ENCODE results near the gene PP2D1. TPM values are rescaled to one million over a fixed set of nuclear protein-coding genes. Genes with fewer than 3 reads are reported as not detected.

PP2D1 gene
- total and polyA plus RNA-seq, 9 of the 15 experiments (the other 6 are each of a cell fraction or from before 2014, with no cell fraction given) = 0.07 to 0.10 TPM; not detected in 7

GRCh38 chr3:19947549-19948225, 64.4 kb downstream of the PP2D1 start (continued):
- peak in 1 of 2 experiments; percentile 39; a peak in 1 of 4 replicates for TF ChIP-seq FOXA3 (CRISPR knock-in tag; conservative IDR thresholded peaks at IDR 0.05 in 1 of 2, IDR thresholded peaks at IDR 0.05 in 1 of 2)
- 0 out of 2 replicates have a peak, but pooled peaks have one; percentile 56 for TF ChIP-seq JUNB (CRISPR knock-in tag; conservative IDR thresholded peaks at IDR 0.05)
- TF ChIP-seq, protein P1, sequence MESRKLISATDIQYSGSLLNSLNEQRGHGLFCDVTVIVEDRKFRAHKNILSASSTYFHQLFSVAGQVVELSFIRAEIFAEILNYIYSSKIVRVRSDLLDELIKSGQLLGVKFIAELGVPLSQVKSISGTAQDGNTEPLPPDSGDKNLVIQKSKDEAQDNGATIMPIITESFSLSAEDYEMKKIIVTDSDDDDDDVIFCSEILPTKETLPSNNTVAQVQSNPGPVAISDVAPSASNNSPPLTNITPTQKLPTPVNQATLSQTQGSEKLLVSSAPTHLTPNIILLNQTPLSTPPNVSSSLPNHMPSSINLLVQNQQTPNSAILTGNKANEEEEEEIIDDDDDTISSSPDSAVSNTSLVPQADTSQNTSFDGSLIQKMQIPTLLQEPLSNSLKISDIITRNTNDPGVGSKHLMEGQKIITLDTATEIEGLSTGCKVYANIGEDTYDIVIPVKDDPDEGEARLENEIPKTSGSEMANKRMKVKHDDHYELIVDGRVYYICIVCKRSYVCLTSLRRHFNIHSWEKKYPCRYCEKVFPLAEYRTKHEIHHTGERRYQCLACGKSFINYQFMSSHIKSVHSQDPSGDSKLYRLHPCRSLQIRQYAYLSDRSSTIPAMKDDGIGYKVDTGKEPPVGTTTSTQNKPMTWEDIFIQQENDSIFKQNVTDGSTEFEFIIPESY (CRISPR knock-in tag; IDR thresholded peaks at IDR 0.05) = peak; percentile 80
- TF ChIP-seq ZEB2 (IDR thresholded peaks at IDR 0.05) = peak; percentile 67
- 0 out of 2 replicates have a peak, but pooled peaks have one; percentile 41 for TF ChIP-seq SIN3B (IDR thresholded peaks at IDR 0.05; ENCODE audit: low read depth)
- TF ChIP-seq FOXP1 (CRISPR knock-in tag; IDR thresholded peaks at IDR 0.05) = 0 out of 2 replicates have a peak, but pooled peaks have one; percentile 43
- no peak for TF ChIP-seq PPARD (CRISPR knock-in tag; IDR thresholded peaks at IDR 0.05)
- peak in 1 of 2 experiments; percentile 10; a peak in 2 of 4 replicates for TF ChIP-seq RAD21 (CRISPR knock-in tag; conservative IDR thresholded peaks at IDR 0.05 in 1 of 2, IDR thresholded peaks at IDR 0.05 in 1 of 2)
- no peak for TF ChIP-seq SPI1 (IDR thresholded peaks at IDR 0.05; ENCODE audit: borderline replicate concordance, low read depth, low read length)
- TF ChIP-seq ZFX (CRISPR knock-in tag; IDR thresholded peaks at IDR 0.05) = peak; percentile 95
- no peak for TF ChIP-seq ZNF77 (CRISPR knock-in tag; IDR thresholded peaks at IDR 0.05)
- TF ChIP-seq ZBTB17 (CRISPR knock-in tag; IDR thresholded peaks at IDR 0.05) = peak; percentile 70; the same call in 1 of the 2 replicates
- TF ChIP-seq MED1 (CRISPR knock-in tag; IDR thresholded peaks at IDR 0.05; ENCODE audit: borderline replicate concordance) = no peak
- no peak for TF ChIP-seq NR2C1 (IDR thresholded peaks at IDR 0.05)
- peak; percentile 25; the same call in 1 of the 2 replicates for TF ChIP-seq NR2C1 (tag; IDR thresholded peaks at IDR 0.05)
- TF ChIP-seq E2F4 (CRISPR knock-in tag; IDR thresholded peaks at IDR 0.05; ENCODE audit: low read depth) = no peak
- peak; percentile 23; the same call in 1 of the 2 replicates for TF ChIP-seq TCF3 (CRISPR knock-in tag; IDR thresholded peaks at IDR 0.05)
- no peak for TF ChIP-seq ETV5 (CRISPR knock-in tag; IDR thresholded peaks at IDR 0.05; ENCODE audit: low read depth)
- peak; percentile 60; the same call in 1 of the 2 replicates for TF ChIP-seq PHF8 (IDR thresholded peaks at IDR 0.05; ENCODE audit: borderline replicate concordance, low read length)
- TF ChIP-seq, protein P2, sequence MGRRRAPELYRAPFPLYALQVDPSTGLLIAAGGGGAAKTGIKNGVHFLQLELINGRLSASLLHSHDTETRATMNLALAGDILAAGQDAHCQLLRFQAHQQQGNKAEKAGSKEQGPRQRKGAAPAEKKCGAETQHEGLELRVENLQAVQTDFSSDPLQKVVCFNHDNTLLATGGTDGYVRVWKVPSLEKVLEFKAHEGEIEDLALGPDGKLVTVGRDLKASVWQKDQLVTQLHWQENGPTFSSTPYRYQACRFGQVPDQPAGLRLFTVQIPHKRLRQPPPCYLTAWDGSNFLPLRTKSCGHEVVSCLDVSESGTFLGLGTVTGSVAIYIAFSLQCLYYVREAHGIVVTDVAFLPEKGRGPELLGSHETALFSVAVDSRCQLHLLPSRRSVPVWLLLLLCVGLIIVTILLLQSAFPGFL (CRISPR knock-in tag; IDR thresholded peaks at IDR 0.05) = peak; percentile 15; the same call in 1 of the 2 replicates
- peak; percentile 94 for TF ChIP-seq RBBP5 (IDR thresholded peaks at IDR 0.05; ENCODE audit: borderline replicate concordance, insufficient read depth, low read length, poor library complexity, severe bottlenecking)
- no peak for TF ChIP-seq NFE2 (IDR thresholded peaks at IDR 0.05; ENCODE audit: low read depth)
- TF ChIP-seq ZNF121 (CRISPR knock-in tag; conservative IDR thresholded peaks at IDR 0.05) = no peak
- peak; percentile 86 for TF ChIP-seq FOSL1 (tag; conservative IDR thresholded peaks at IDR 0.05)
- TF ChIP-seq ZBTB7A (IDR thresholded peaks at IDR 0.05; ENCODE audit: borderline replicate concordance, control insufficient read depth, low read depth, low read length) = peak; percentile 70

Measured in K562 (cell line).